Tibial nerve (tissue), 4 donors: ENCODE data around the gene RAB6B.

Source experiments
- CTCF ChIP-seq, 5 experiments: fragments of 200-600 bp in 3 of 5; fragments of 450-650 bp in 2 of 5; sonication (generic) in 3 of 5; IDR thresholded peaks; one replicate each; pipeline ENCODE4 v1.5.1; 2016 to 2019; ENCODE audit warnings: antibody characterized with exemption in 5 of 5, mild to moderate bottlenecking in 3 of 5, moderate library complexity in 2 of 5
- EP300 ChIP-seq, 2 donors: sonication (generic); formaldehyde crosslinking; IDR thresholded peaks; one replicate each; pipeline ENCODE4 v1.6.1; 2017; ENCODE audit warnings: antibody characterized with exemption in 2 of 2, mild to moderate bottlenecking in 1 of 2
- POLR2A ChIP-seq, 2 donors: fragments of 450-650 bp; IDR thresholded peaks; one replicate each; pipeline ENCODE4 v1.6.1; 2017; ENCODE audit warnings: antibody characterized with exemption in 2 of 2, mild to moderate bottlenecking in 2 of 2, moderate library complexity in 2 of 2

GRCh38 chr3:133877221-133877620 is 18.5 kb downstream of the RAB6B start:
- TF ChIP-seq CTCF (IDR thresholded peaks at IDR 0.05) = no peak
- no peak for TF ChIP-seq POLR2A (IDR thresholded peaks at IDR 0.05)
- no peak for TF ChIP-seq EP300 (IDR thresholded peaks at IDR 0.05)
